HG03280 (cell line): ENCODE data around the gene APOO.

Experiments used
- ATAC-seq: cut with Tn5 transposase; IDR thresholded peaks from one replicate; pipeline ENCODE4 v1.9.1; 2021; ENCODE audit warnings: mild to moderate bottlenecking, moderate library complexity; ENCODE audit not compliant: unreplicated experiment

The APOO gene

GRCh38 chrX:23907498-23908218, at the start of gene APOO, which contains the start of gene CXorf58:
TSS of gene APOO (minus strand) at chrX:23907938. CDS start at chrX:23907702, 236 bp downstream.
TSS of gene CXorf58 (plus strand) at chrX:23908006. CDS start at chrX:23910303, 2,297 bp downstream.
- ATAC-seq = peak; percentile 93

GRCh38 chrX:23954396-23954795, 46.7 kb upstream of the APOO start:
- no peak for ATAC-seq

DNA sequence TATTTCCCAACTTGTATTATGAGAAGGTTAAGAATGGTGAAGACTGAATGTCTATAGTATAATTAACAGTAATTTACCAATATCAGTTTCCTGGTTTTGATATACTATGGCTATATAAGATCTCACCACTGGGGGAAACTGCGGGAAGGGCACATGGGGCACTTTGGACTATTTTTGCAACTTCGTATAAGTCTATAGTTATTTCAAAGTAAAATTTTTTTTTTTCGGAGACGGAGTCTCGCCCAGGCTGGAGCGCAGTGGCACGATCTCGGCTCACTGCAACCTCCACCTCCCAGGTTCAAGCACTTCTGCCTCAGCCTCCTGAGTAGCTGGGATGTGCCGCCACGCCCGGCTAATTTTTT, 46.2 kb upstream of the APOO start:
- ATAC-seq = no peak

GRCh38 chrX:23952984-23953907, 45.5 kb upstream of the APOO start:
- ATAC-seq = peak; percentile 91

- no peak for ATAC-seq
Observed at GRCh38 chrX:23952391-23952790, 44.7 kb upstream of the APOO start.

DNA sequence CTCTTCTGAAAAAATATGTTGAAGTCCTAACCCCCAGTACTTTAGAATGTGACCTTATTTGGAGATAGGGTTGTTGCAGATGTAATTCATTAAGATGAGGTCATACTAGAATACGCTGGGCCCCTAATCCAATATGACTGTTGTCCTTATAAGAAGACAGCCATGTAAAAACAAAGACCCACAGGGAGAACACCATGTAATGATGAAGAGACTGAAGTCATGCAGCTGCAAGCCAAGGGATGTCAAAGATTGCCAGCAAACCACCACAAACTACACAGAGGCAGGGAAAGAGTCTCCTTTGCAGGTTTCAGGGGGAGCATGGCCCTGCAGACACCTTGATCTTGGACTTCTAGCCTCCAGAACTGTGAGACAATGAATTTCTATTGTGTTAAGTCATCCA, 37.5 kb upstream of the APOO start:
- ATAC-seq = no peak

GRCh38 chrX:23944234-23944633, 36.5 kb upstream of the APOO start:
- ATAC-seq = no peak

DNA sequence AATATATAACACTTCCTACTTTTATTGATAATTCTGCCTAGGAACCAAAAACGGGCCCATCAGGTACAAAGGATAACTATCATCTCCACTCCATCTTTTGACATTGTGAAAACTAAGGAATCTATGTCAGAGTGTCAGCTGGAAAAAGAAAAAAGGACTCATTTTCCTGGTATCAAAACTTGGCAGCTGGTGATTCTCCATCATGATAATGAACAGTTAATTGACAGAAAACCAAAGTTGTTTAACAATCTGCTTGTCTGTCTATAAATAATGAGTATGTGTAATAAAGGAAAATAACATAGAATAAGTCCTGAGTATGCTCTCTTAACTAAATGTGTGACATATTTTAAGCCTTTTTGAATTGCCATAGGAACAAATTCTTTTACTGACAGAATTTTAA, 31.5 kb upstream of the APOO start:
- ATAC-seq = no peak

- no peak for ATAC-seq
Observed at GRCh38 chrX:23938690-23939089, 31.0 kb upstream of the APOO start.

DNA sequence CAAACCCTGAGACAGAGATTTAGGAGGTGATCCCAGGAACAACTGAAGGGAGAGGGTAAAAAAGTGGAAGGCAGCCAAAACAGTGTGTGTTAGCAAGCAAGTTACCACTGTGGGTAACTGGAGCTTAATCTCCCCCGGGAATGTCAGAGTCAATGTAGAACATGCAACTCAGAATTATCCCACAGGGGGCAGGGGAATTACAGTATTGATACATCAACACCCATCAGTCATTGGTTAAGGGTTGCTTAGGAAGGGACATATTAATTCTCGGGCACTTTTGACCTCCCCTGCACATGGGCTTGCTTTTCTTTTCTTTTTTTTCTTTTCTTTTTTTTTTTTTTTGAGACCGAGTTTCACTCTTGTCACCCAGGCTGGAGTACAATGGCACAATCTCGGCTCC, 29.4 kb upstream of the APOO start:
- ATAC-seq = no peak

GRCh38 chrX:23936180-23936579, 28.4 kb upstream of the APOO start:
- ATAC-seq = no peak

DNA sequence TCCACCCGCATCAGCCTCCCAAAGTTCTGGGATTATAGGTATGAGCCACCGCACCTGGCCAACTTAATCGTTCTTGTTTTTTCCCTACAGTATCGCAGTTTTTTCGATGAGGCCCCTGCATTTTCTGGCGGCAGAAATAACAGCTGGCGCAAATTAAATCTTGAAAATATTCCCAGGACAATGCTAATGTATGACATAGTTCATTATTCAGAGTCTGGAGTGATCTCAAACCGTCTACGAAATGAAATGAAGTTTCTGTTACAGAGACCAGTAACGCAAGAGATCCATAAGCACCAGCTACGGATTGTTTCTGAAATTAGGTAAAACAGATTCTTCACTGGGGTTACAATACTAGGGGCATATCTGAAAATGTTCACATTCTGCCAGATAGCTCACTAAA, 27.4 kb upstream of the APOO start:
- ATAC-seq = no peak

GRCh38 chrX:23932046-23932445, 24.3 kb upstream of the APOO start:
- ATAC-seq = no peak

DNA sequence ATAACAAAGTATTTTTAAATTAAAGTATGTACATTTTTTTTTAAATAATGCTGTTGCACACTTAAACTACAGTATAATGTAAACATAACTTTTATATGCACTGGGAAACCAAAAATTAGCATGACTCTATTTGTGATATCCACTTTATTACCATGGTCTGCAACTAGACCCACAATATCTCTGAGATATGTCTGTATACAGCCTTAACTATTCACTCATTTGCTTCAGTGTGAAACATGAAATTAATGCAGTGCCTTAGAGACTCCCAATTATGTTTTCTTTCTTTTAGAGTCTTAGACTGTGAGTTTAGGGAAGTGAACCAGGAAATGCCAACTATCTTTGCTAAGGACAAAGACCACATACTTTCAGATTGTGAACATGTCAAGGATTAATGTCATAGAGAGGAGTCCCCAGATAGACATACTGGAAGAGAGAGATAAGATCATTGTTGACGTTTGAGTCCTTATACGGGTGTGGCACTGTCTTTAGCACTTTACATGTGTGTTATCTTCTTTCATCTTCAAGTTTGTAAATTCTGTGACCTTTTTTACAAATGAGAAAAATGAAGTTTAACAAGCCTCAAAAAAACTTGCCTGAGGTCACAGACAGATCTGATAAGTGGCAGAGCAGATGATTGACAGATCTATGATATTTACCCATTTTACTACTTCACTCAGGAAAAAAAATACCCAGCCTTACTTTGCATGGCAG, 23.3 kb upstream of the APOO start:
- no peak for ATAC-seq

- ATAC-seq = no peak
Observed at GRCh38 chrX:23926015-23926414, 18.3 kb upstream of the APOO start.

GRCh38 chrX:23919706-23920320, 12.1 kb upstream of the APOO start:
- ATAC-seq = no peak

DNA sequence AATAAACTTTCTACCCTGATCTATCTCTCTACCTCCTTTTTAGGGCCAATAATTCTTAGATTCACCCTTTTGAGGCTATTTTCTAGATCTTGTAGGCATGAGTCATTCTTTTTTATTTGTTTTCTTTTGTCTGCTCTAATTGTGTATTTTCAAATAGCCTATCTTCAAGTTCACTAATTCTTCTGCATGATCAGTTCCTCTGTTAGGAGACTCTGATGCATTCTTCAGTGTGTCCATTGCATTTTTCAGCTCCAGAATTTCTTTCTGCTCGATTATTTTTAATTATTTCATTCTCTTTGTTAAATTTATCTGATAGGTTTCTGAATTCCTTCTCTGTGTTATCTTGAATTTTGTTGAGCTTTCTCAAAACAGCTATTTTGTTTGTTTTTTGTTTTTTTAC, 11.4 kb upstream of the APOO start:
- ATAC-seq = no peak

GRCh38 chrX:23911126-23911835, 3.5 kb upstream of the APOO start:
- ATAC-seq = no peak

GRCh38 chrX:23908219-23909004, 674 bp upstream of the APOO start:
- no peak for ATAC-seq

- peak; percentile 4 for ATAC-seq
Observed at GRCh38 chrX:23907111-23907497, 634 bp downstream of the APOO start.
